Neuronal stem cell (in vitro differentiated cells): ENCODE measurements around the gene BRAT1.

ENCODE experiments used
- DNase-seq: peaks from one replicate; pipeline ENCODE4 v3.0.0-alpha.2; 2013; ENCODE audit warnings: low spot score
- H2AFZ ChIP-seq: one replicate; pipeline ENCODE4 v1.6.1; 2013; ENCODE audit warnings: mild to moderate bottlenecking, low read length, inconsistent platforms
- H2AK5ac ChIP-seq: 2 replicates; pipeline ENCODE4 v1.6.1; 2013; ENCODE audit warnings: low read depth, mild to moderate bottlenecking, inconsistent platforms, low read length, moderate library complexity, mixed read lengths
- H2BK120ac ChIP-seq: 2 replicates; pipeline ENCODE4 v1.6.1; 2013; ENCODE audit warnings: low read depth, mild to moderate bottlenecking, inconsistent platforms, low read length, moderate library complexity, mixed read lengths
- H2BK12ac ChIP-seq: one replicate; pipeline ENCODE4 v1.6.1; 2013; ENCODE audit warnings: low read length, inconsistent platforms
- H2BK15ac ChIP-seq: 2 replicates; pipeline ENCODE4 v1.6.1; 2013; ENCODE audit warnings: mild to moderate bottlenecking, low read length, inconsistent platforms, mixed read lengths
- H2BK5ac ChIP-seq: one replicate; pipeline ENCODE4 v1.6.1; 2013; ENCODE audit warnings: inconsistent platforms, mild to moderate bottlenecking, low read length, moderate library complexity
- H3K14ac ChIP-seq: one replicate; pipeline ENCODE4 v1.6.1; 2013; ENCODE audit warnings: low read length, inconsistent platforms
- H3K18ac ChIP-seq: 2 replicates; pipeline ENCODE4 v1.6.1; 2013; ENCODE audit warnings: low read length, inconsistent platforms
- H3K23ac ChIP-seq: 2 replicates; pipeline ENCODE4 v1.6.1; 2013; ENCODE audit warnings: low read depth, mild to moderate bottlenecking, mixed read lengths, low read length, inconsistent platforms; ENCODE audit not compliant: poor library complexity
- H3K27ac ChIP-seq: replicated peaks from 3 replicates; pipeline ENCODE4 v1.5.1; 2013; ENCODE audit warnings: low read length, inconsistent platforms
- H3K27me3 ChIP-seq, 3 experiments: 2 replicates each; pipeline ENCODE4 v1.6.1; 2013; ENCODE audit warnings: low read length in 3 of 3, mild to moderate bottlenecking in 2 of 3, inconsistent platforms in 1 of 3, low read depth in 1 of 3, mixed read lengths in 1 of 3, moderate library complexity in 1 of 3; ENCODE audit not compliant: control insufficient read depth in 3 of 3, insufficient read depth in 3 of 3
- H3K36me3 ChIP-seq, 2 donors: replicated peaks in 1 of 2; 2 replicates each; pipeline ENCODE4 v1.6.1; 2013; ENCODE audit warnings: low read length in 2 of 2; ENCODE audit not compliant: control insufficient read depth in 2 of 2, insufficient read depth in 2 of 2
- H3K4ac ChIP-seq: 2 replicates; pipeline ENCODE4 v1.6.1; 2013; ENCODE audit warnings: inconsistent platforms, mild to moderate bottlenecking, low read length, moderate library complexity
- H3K4me1 ChIP-seq, 2 donors: 1 replicate in 1 of 2; 2 replicates in 1 of 2; pipeline ENCODE4 v1.6.1; 2013; ENCODE audit warnings: low read length in 2 of 2, low read depth in 1 of 2; ENCODE audit not compliant: control insufficient read depth in 2 of 2, insufficient read depth in 1 of 2
- H3K4me2 ChIP-seq: one replicate; pipeline ENCODE4 v1.6.1; 2013; ENCODE audit warnings: mild to moderate bottlenecking, low read length, inconsistent platforms; ENCODE audit not compliant: insufficient read depth, poor library complexity, severe bottlenecking
- H3K4me3 ChIP-seq, 2 donors: 2 replicates each; pipeline ENCODE4 v1.5.1; 2013; ENCODE audit warnings: low read length in 2 of 2, mild to moderate bottlenecking in 2 of 2, inconsistent platforms in 1 of 2, moderate library complexity in 1 of 2
- H3K79me1 ChIP-seq: one replicate; pipeline ENCODE4 v1.6.1; 2013; ENCODE audit warnings: low read depth, mild to moderate bottlenecking, inconsistent platforms, low read length, moderate library complexity
- H3K9ac ChIP-seq: one replicate; pipeline ENCODE4 v1.6.1; 2013; ENCODE audit warnings: mild to moderate bottlenecking, low read depth, low read length, inconsistent platforms; ENCODE audit not compliant: poor library complexity
- H3K9me3 ChIP-seq, 2 donors: replicated peaks in 1 of 2; 2 replicates each; pipeline versions ENCODE3 to v1.6.1; 2013; ENCODE audit warnings: low read length in 2 of 2, mild to moderate bottlenecking in 2 of 2, inconsistent platforms in 1 of 2, low read depth in 1 of 2, mixed read lengths in 1 of 2, moderate library complexity in 1 of 2; ENCODE audit not compliant: control insufficient read depth in 2 of 2, insufficient read depth in 1 of 2
- H4K8ac ChIP-seq: one replicate; pipeline ENCODE4 v1.6.1; 2013; ENCODE audit warnings: low read depth, mild to moderate bottlenecking, inconsistent platforms, low read length, moderate library complexity
- H4K91ac ChIP-seq: one replicate; pipeline ENCODE4 v1.6.1; 2013; ENCODE audit warnings: low read length, low read depth, mild to moderate bottlenecking, inconsistent platforms; ENCODE audit not compliant: poor library complexity
- WGBS, 2 donors: extraction: QIAGEN DNeasy Blood & Tissue Kit; methylation state at CpG; one replicate each; pipeline ENCODE4 v1.1.7; 2013; ENCODE audit warnings: missing lambda C conversion rate in 2 of 2, mixed read lengths in 1 of 2; ENCODE audit not compliant: insufficient read length in 2 of 2, insufficient replicate concordance in 1 of 2; ENCODE audit errors: extremely low coverage in 2 of 2; 5-methylcytosine and 5-hydroxymethylcytosine counted together

The BRAT1 gene

GRCh38 chr7:2577914-2578680 is 22.8 kb upstream of the BRAT1 start:
- no peaks in the 10 kb centered on the region for H3K27me3 ChIP-seq
- no peak overlapping the region for H3K23ac ChIP-seq
- peak overlapping the region in 1 of 2 donors; percentile 29 for H3K4me3 ChIP-seq
- H3K4ac ChIP-seq = no peak overlapping the region
- no peaks in the 10 kb centered on the region for H3K79me1 ChIP-seq
- H3K18ac ChIP-seq = no peak overlapping the region
- H4K8ac ChIP-seq = no peak overlapping the region
- H3K36me3 ChIP-seq = peaks cover 5 to 26% of the 10 kb centered on the region in 2 donors
- H2BK12ac ChIP-seq = peak overlapping the region; percentile 93
- no peak overlapping the region for H3K27ac ChIP-seq
- peaks cover 0 to 13% of the 10 kb centered on the region in 2 donors for H3K4me1 ChIP-seq
- no peak overlapping the region for H2AK5ac ChIP-seq
- no CpG with 5 or more reads among the region's 73 CpGs for WGBS, 2 donors
- no peak overlapping the region for H2BK5ac ChIP-seq
- peak overlapping the region; percentile 40 for H3K9ac ChIP-seq
- H2BK120ac ChIP-seq = no peak overlapping the region
- H3K4me2 ChIP-seq = no peak overlapping the region
- no peak overlapping the region for H3K14ac ChIP-seq
- H3K9me3 ChIP-seq = no peaks in the 10 kb centered on the region
- no peak overlapping the region for H2AFZ ChIP-seq
- H2BK15ac ChIP-seq = no peak overlapping the region
- no peak overlapping the region for H4K91ac ChIP-seq
- DNase-seq = no peak

GRCh38 chr7:2576742-2577491 is 21.6 kb upstream of the BRAT1 start:
- no peak overlapping the region for H4K91ac ChIP-seq
- H3K27ac ChIP-seq = no peak overlapping the region
- H2BK12ac ChIP-seq = peak overlapping the region; percentile 67
- no peak overlapping the region for H2BK120ac ChIP-seq
- peaks cover 5 to 36% of the 10 kb centered on the region in 2 donors for H3K36me3 ChIP-seq
- no peaks in the 10 kb centered on the region for H3K9me3 ChIP-seq
- peaks cover 1% of the 10 kb centered on the region for H3K79me1 ChIP-seq
- H3K23ac ChIP-seq = peak overlapping the region; percentile 87
- no peak overlapping the region for H2AFZ ChIP-seq
- H3K4ac ChIP-seq = no peak overlapping the region
- no peak overlapping the region for H3K14ac ChIP-seq
- H3K4me1 ChIP-seq = peaks cover 0 to 11% of the 10 kb centered on the region in 2 donors
- H3K18ac ChIP-seq = peak overlapping the region; percentile 72
- H2AK5ac ChIP-seq = no peak overlapping the region
- DNase-seq = no peak
- H3K4me3 ChIP-seq = peak overlapping the region in 1 of 2 donors; percentile 66
- H3K4me2 ChIP-seq = no peak overlapping the region
- no peak overlapping the region for H4K8ac ChIP-seq
- H3K27me3 ChIP-seq = no peaks in the 10 kb centered on the region
- no peak overlapping the region for H3K9ac ChIP-seq
- WGBS, 2 donors = no CpG with 5 or more reads among the region's 56 CpGs
- H2BK5ac ChIP-seq = no peak overlapping the region
- H2BK15ac ChIP-seq = no peak overlapping the region

DNA sequence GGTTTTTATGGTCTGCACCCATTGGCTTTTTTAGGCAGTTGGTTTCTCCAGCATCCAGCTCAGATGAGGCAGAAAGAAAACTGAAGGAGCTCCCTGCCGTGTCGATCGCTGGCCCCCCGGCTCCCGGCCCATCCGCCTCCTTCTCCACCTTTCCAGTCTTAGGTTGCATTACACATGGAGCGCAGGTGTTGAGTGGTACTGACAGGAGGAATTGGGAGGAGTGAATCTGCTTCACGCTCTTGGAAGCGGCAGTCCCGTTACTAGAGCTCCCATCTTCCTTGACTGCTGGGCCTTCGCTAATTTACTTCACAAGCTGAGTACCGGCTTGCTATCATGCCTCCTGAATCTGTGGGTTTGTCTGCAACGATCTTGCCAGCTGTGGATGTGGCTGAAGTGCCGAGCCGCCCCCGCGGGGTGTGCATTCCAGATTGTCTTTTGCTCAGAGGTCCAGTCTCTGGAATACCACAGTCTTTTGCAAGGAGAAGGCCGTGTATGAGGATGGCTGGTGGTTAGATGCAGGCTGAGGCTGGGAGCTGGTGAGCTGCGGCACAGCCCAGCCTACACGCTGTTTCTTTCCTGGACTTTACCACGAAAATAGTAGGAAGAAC is 20.5 kb upstream of the BRAT1 start:
- H3K4me3 ChIP-seq = no peak overlapping the region
- no peak overlapping the region for H2BK120ac ChIP-seq
- no peak overlapping the region for H2BK12ac ChIP-seq
- no peak overlapping the region for H2AFZ ChIP-seq
- no peaks in the 10 kb centered on the region for H3K27me3 ChIP-seq
- H3K9ac ChIP-seq = no peak overlapping the region
- no peak overlapping the region for H3K4ac ChIP-seq
- H3K4me1 ChIP-seq = peaks cover 0 to 11% of the 10 kb centered on the region in 2 donors
- H3K14ac ChIP-seq = no peak overlapping the region
- H2BK15ac ChIP-seq = no peak overlapping the region
- H2AK5ac ChIP-seq = peak overlapping the region; percentile 68
- H3K23ac ChIP-seq = no peak overlapping the region
- H3K4me2 ChIP-seq = no peak overlapping the region
- H3K9me3 ChIP-seq = no peaks in the 10 kb centered on the region
- no peak overlapping the region for H4K8ac ChIP-seq
- H3K18ac ChIP-seq = peak overlapping the region; percentile 61
- no peak overlapping the region for H3K27ac ChIP-seq
- H3K36me3 ChIP-seq = peaks cover 5 to 40% of the 10 kb centered on the region in 2 donors
- no peak for DNase-seq
- WGBS, 2 donors = no CpG with 5 or more reads among the region's 21 CpGs
- peaks cover 1% of the 10 kb centered on the region for H3K79me1 ChIP-seq
- peak overlapping the region; percentile 72 for H2BK5ac ChIP-seq
- H4K91ac ChIP-seq = no peak overlapping the region
